HG03432 (cell line): ENCODE measurements around the gene DNAH9.

ENCODE experiments used
- ATAC-seq: cut with Tn5 transposase; IDR thresholded peaks from one replicate; pipeline ENCODE4 v1.9.1; 2021; ENCODE audit warnings: mild to moderate bottlenecking, moderate library complexity; ENCODE audit not compliant: unreplicated experiment

The DNAH9 gene

DNA sequence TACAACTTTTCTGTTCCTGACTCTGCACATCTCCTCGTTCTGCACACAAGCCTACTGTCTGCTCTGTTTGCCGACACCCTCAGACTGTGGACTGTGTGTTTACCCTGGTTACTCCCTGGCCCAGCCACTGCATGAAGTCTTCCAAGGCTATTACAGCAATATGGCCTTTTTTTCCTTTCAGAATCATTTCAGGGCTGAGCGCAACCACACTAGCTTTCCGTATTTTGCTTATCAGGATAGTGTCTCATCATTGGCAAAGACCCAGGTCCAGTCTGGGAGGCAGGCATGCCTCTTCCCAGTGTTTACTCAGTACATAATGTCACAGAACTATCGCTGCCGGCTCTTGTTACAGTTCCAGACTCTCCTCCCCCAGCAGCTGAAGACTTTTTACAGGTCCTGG, 10.1 kb downstream of the DNAH9 start:
- no peak for ATAC-seq

- no peak for ATAC-seq
Observed at GRCh38 chr17:11610999-11611566, 12.8 kb downstream of the DNAH9 start.

GRCh38 chr17:11612956-11613355, 14.7 kb downstream of the DNAH9 start:
- ATAC-seq = no peak

DNA sequence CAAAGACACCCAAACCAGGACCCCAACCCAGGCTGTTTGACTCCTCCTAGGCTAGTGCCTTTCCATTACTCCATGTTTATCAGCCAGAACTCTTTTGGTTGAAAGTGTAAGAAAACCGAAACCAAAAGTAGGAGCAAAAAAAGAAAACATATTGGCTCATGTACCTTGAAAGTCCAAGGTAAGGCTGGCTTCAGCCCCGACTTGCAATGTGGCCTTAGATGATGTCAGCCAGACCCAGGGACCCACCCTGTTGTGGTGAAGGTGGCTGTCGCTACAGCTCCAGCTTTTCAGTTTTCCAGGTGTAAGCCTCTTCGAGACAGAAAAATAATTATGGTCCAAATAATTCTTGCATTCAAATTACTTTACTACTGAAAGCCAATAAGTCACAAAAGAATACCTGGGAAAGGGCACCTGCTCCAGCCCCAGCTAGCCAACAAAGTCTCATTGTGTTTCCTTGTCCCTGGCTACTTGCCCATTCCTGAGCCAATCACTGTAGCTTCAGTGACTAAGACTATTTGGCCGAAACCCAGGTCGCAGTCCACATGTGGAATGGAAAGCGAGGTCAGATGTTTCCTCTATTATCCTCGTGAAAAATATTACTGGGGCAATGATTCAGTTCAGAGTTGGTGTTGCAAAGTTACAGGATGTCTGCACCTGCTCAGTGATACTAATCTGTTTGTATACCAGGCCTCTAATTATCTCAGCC, 20.7 kb downstream of the DNAH9 start:
- ATAC-seq = no peak

GRCh38 chr17:11622492-11622891, 24.2 kb downstream of the DNAH9 start:
- no peak for ATAC-seq

DNA sequence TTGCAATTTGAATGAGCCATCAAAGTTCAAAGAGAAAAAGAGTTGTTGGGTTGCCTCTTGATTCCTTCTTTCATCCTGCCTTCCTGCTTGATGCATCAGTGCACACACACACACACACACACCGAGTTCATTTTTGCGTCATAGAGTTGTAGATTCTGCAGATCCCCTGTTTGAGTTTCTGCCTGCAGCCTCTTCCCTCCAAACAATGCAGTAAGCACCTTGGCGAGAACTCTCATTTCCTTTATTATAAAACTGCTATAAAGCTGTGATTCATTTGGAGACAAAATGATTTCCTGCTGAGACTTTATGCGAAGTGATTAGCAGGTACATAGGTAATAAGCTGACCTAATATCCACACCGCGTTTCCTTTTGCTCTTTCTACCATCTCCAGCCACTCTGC, 26.7 kb downstream of the DNAH9 start:
- no peak for ATAC-seq

GRCh38 chr17:11625878-11626277, 27.6 kb downstream of the DNAH9 start:
- no peak for ATAC-seq

- ATAC-seq = no peak
Observed at GRCh38 chr17:11627301-11627940, 29.2 kb downstream of the DNAH9 start.

GRCh38 chr17:11628374-11628773, 30.1 kb downstream of the DNAH9 start:
- ATAC-seq = no peak

DNA sequence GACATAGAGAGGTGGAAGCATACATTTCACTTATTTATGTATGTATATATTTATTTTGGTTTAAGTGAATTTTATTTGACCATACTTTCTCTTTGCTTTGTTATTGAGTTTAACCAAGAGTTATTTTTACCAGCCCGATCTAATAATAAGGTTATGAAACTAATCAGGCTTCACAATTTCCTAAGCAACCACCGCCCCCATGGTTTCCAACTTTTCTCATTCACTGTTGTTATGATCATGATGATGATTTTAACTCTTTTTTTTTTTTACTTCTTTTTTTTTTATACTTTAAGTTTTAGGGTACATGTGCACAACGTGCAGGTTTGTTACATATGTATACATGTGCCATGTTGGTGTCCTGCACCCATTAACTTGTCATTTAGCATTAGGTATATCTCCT, 30.6 kb downstream of the DNAH9 start:
- no peak for ATAC-seq

- ATAC-seq = no peak
Observed at GRCh38 chr17:11636771-11637170, 38.5 kb downstream of the DNAH9 start.

DNA sequence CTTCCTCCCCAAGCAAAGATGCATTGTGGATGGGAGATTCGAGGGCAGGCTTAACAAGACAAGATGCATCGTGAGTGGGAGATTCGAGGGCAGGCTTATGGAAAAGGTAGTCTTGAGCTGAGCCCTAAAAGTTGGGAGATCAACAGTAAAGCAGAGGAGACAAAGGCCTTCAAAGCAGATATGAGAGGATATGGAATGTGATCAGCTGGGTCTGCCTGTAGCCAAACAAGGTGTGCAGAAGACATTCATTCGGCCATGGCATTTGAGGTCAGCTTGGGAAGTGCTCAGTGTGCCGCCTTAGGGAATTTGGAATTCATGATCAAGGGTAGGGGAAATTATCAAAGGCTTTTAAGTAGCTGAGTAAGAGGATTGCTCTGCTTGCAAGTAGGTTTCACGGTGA, 39.5 kb downstream of the DNAH9 start:
- ATAC-seq = no peak

DNA sequence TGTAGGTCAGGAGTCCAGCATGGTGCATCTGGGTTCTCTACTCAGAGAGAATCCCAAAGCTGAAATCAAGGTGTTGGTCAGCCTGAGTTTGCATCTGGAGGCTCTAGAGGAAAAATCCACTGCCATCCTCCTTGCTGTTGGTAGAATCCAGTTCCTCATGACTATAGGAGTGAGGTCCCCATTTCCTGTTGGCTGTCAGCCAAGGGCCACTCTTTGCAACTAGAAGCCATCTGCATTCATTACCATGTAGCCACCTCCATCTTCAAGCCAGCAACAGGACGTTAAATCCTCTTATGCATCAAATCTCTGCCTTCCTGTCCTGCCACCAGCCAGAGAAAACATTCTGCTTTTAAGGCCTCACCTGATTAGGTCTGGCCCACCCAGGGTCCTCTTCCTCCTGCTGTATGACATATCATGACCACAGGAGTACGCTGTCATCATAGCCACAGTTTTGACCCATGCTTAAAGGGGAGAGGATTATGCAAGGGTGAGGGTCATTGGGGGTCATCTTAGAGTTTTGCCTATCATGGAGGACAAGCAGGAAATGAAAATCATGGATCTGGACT, 40.5 kb downstream of the DNAH9 start:
- no peak for ATAC-seq

DNA sequence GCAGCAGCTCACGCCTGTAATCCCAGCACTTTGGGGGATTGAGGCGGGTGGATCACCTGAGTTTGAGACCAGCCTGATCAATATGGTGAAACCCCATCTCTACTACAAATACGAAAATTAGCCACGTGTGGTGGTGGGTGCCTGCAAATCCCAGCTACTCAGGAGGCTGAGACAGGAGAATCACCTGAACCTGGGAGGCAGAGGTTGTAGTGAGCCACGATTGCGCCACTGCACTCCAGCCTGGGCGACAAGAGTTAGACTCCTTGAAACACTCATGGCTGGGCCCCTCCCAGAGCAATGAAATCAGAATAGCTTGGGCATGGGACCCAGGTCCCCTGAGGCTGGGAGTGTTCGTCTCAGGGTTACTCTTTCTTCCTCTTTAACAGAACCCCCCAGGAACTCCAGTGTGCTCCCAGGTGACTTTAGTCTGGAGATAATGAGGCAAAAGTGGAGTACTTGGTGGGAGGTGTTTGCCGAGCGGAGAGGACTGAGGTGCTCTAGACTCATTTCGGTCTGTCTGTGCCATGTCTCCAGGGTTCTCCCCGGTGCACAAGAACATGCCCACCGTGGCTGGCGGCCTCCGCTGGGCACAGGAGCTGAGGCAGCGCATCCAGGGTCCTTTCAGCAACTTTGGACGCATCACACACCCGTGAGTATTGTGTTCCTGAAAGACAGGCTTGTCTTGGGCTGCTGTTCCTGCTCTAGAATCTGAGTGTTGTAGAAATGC, 41.6 kb downstream of the DNAH9 start:
- no peak for ATAC-seq

DNA sequence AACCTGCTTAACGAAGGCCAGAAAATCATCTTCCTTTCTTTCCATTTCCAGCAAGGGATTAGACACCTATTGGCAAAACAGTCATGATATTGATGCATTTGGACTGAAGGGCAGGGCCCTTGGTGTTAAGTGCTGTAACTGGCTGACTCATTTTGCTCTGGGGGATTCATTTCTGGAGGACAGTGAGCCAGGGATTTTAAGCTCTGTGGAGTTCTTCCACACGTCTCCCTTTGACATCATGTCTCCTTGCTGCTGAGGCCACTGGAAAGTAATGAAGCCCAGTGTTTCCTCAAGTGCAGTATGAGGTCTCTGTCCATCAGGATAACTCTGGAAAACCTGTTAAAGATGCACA, 42.2 kb downstream of the DNAH9 start:
- no peak for ATAC-seq

DNA sequence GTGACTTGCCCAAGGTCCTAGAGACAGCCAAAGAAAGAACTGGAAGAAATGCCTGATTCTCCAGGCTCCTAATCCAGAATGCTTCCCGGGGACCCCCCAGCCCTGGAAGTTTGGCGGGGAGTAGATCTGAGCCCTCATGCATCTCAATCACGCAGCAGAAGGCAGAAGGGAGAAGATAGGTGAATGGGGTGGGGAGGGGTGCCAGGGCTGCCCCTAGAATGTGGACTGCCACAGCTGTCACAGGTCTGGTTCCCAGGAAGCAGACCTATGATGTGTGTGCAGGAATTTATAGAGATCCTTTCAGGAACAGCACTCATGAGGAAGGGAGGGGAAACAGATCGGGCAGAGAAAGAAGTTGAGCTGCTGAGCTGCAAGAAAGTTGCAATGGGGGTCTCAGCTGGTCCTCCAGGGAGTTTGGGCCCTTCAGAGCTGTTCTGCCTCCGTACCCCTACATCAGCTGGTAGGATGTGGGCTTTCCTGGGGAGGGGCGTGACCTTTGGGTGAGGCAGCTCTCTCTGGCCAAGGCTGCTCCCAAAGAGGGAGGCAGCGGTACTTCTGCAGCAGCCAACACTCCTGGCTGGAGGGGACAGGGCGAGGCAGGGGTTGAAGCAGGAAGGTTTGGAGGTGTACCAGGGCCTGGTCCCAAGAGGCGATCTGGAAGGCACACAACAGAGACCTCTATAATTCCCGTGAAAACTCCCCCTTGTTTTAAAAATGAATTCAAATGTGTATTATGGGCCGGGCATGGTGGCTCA, 43.4 kb downstream of the DNAH9 start:
- no peak for ATAC-seq

DNA sequence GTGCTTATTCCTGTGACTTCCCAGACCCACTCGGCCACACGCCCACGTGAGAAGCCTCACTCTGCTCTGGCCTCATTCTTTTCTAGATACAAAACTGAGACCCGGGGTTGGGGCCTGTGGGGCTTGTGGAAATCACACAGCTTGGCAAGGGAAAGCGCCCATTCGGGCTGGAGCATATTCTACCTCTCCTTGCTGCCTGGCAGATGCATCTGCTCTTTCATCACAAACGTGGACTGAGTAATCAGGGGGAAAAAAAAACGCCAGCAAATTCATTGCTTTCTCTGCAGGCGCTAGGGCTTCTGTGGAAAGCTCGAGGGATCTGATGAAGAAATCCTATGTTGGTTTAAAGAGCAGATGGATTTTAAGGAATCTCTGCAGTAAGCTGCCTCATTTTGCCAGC, 44.4 kb downstream of the DNAH9 start:
- no peak for ATAC-seq

GRCh38 chr17:11643851-11644250, 45.6 kb downstream of the DNAH9 start:
- no peak for ATAC-seq

GRCh38 chr17:11644265-11645212, 46.3 kb downstream of the DNAH9 start:
- peak; percentile 53 for ATAC-seq

- ATAC-seq = no peak
Observed at GRCh38 chr17:11645426-11645825, 47.2 kb downstream of the DNAH9 start.
